ENCODE measurements around the gene MINDY4. TPM values are rescaled to one million over a fixed set of nuclear protein-coding genes. Genes with fewer than 3 reads are reported as not detected.

The MINDY4 gene
- polyA plus RNA-seq, 3 donors, result 0.15 to 0.17 TPM; not detected in 1

DNA sequence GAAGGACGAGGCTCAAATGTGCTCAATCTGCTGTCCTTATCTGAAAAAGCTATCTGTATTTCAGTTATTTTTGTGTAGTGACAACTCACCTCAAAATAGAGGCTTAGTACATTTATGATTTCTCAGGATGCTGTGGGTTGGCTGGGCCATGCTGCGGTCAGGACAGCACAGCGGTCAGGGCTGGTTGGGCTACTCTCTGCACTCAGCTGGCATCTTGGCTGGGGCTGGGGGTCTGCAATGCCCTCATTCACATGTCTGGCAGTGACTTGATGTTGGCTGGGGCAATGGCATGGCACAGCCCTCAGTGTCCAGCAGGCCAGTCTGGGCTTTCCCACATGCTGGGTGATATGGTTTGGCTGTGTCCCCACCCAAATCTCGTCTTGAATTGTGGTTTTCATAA lies 34.9 kb upstream of the MINDY4 start:
- peaks cover 0 to 16% (median 8%) of the 10 kb centered on the region in 7 donors for H3K9me3 Mint-ChIP-seq
- Histone ChIP-seq H3K4me3 (replicated peaks in 1 of 3; ENCODE audit: low read depth in 2 of 3, low read length in 3 of 3) (no peak overlapping the region), H3K9ac (ENCODE audit: insufficient read depth, low read length, poor library complexity, severe bottlenecking) (no peak overlapping the region), H2AFZ (ENCODE audit: insufficient read depth, low read depth, low read length, poor library complexity, severe bottlenecking) (no peak overlapping the region), H3K79me2 (ENCODE audit: insufficient read depth, low read length) (no peaks in the 10 kb centered on the region), H3K4me1 (ENCODE audit: control insufficient read depth in 1 of 2, insufficient read depth in 2 of 2, low read length in 2 of 2) (no peaks in the 10 kb centered on the region), H3K9me3 (replicated peaks in 1 of 2; ENCODE audit: control insufficient read depth in 1 of 2, insufficient read depth in 1 of 2, low read length in 2 of 2) (no peaks in the 10 kb centered on the region), H3K27me3 (ENCODE audit: control insufficient read depth in 2 of 2, insufficient read depth in 2 of 2, low read length in 2 of 2) (no peaks in the 10 kb centered on the region), H3K4me2 (replicated peaks; ENCODE audit: extremely low read depth, low read length, poor library complexity, severe bottlenecking) (no peak overlapping the region), H3K36me3 (replicated peaks in 1 of 2; ENCODE audit: control insufficient read depth in 1 of 2, insufficient read depth in 2 of 2, low read length in 2 of 2) (no peaks in the 10 kb centered on the region), H3K27ac (ENCODE audit: low read depth in 1 of 2, low read length in 2 of 2) (no peak overlapping the region), H4K20me1 (ENCODE audit: insufficient read depth, low read length) (no peaks in the 10 kb centered on the region)
- H3K4me3 Mint-ChIP-seq, result no peak overlapping the region
- intact Hi-C loops (cut with micrococcal nuclease), result no loop called here
- no peaks in the 10 kb centered on the region for H3K4me1 Mint-ChIP-seq
- 100% methylated on average over 3 of the region's 4 CpGs for WGBS (ENCODE audit: insufficient coverage)
- no peaks in the 10 kb centered on the region for H3K36me3 Mint-ChIP-seq
- TF ChIP-seq, protein P1, sequence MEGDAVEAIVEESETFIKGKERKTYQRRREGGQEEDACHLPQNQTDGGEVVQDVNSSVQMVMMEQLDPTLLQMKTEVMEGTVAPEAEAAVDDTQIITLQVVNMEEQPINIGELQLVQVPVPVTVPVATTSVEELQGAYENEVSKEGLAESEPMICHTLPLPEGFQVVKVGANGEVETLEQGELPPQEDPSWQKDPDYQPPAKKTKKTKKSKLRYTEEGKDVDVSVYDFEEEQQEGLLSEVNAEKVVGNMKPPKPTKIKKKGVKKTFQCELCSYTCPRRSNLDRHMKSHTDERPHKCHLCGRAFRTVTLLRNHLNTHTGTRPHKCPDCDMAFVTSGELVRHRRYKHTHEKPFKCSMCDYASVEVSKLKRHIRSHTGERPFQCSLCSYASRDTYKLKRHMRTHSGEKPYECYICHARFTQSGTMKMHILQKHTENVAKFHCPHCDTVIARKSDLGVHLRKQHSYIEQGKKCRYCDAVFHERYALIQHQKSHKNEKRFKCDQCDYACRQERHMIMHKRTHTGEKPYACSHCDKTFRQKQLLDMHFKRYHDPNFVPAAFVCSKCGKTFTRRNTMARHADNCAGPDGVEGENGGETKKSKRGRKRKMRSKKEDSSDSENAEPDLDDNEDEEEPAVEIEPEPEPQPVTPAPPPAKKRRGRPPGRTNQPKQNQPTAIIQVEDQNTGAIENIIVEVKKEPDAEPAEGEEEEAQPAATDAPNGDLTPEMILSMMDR (IDR thresholded peaks at IDR 0.05), result no peak
- DNase-seq, result no peak
- H3K27ac Mint-ChIP-seq, result no peak overlapping the region
- peaks cover 2 to 10% (median 4%) of the 10 kb centered on the region in 3 donors for H3K27me3 Mint-ChIP-seq (ENCODE audit: low read depth in 3 of 3)

DNA sequence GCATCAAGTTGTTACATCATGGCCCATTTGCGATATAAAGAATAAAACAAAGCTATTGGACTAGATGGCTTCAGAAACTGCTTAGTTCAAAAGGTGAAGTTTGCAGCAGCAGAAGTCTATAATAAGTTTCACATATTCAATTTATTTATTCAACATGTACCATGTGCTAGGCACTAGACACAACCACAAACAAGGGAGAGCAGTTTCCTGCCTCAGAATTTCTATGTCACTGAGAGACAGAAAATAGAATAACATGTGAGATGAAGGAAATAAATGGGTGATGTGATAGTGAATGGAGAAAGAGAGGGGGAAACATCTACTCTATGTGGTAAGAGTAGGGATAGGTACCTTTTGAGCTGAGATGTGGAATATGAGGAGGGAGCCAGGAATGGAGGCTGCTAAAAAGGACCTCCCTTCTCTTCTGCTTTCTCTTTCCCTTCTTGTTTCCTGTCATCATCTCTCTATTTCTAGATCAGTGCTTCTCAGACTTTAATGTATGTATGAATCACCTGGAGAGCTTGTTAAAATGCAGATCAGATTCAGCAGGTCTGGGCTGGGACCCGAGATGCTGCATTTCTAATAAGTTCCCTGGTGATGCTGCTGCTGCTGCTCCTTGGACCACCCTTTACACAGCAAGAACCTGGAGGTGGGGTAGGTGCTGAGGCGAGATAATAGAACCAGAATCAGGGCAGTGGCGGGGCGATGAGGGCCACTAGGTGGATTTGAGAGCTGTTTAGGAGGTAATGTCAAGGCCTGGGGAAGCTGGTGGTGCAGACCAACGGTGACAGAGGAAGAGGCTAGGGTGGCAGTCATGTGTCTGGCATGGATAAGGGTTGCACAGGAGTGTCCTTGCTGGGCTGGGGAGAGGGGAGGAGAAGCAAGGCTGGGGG lies 32.9 kb upstream of the MINDY4 start:
- Mint-ChIP-seq H3K27ac (peak overlapping the region in 1 of 7 donors; percentile 76), H3K36me3 (no peaks in the 10 kb centered on the region), H3K4me1 (no peaks in the 10 kb centered on the region), H3K9me3 (peaks cover 0 to 16% (median 8%) of the 10 kb centered on the region in 7 donors), H3K4me3 (no peak overlapping the region), H3K27me3 (ENCODE audit: low read depth in 3 of 3) (peaks cover 4 to 7% (median 4%) of the 10 kb centered on the region in 3 donors)
- DNase-seq, result no peak
- Histone ChIP-seq H3K36me3 (replicated peaks in 1 of 2; ENCODE audit: control insufficient read depth in 1 of 2, insufficient read depth in 2 of 2, low read length in 2 of 2) (no peaks in the 10 kb centered on the region), H3K4me2 (replicated peaks; ENCODE audit: extremely low read depth, low read length, poor library complexity, severe bottlenecking) (no peak overlapping the region), H3K9ac (ENCODE audit: insufficient read depth, low read length, poor library complexity, severe bottlenecking) (no peak overlapping the region), H3K79me2 (ENCODE audit: insufficient read depth, low read length) (no peaks in the 10 kb centered on the region), H3K9me3 (replicated peaks in 1 of 2; ENCODE audit: control insufficient read depth in 1 of 2, insufficient read depth in 1 of 2, low read length in 2 of 2) (no peaks in the 10 kb centered on the region), H2AFZ (ENCODE audit: insufficient read depth, low read depth, low read length, poor library complexity, severe bottlenecking) (no peak overlapping the region), H4K20me1 (ENCODE audit: insufficient read depth, low read length) (no peaks in the 10 kb centered on the region), H3K4me3 (replicated peaks in 1 of 3; ENCODE audit: low read depth in 2 of 3, low read length in 3 of 3) (no peak overlapping the region), H3K4me1 (ENCODE audit: control insufficient read depth in 1 of 2, insufficient read depth in 2 of 2, low read length in 2 of 2) (no peaks in the 10 kb centered on the region), H3K27ac (ENCODE audit: low read depth in 1 of 2, low read length in 2 of 2) (no peak overlapping the region), H3K27me3 (ENCODE audit: control insufficient read depth in 2 of 2, insufficient read depth in 2 of 2, low read length in 2 of 2) (no peaks in the 10 kb centered on the region)
- intact Hi-C loops (cut with micrococcal nuclease), result no loop called here
- 96% methylated on average over 4 of the region's 6 CpGs for WGBS (ENCODE audit: insufficient coverage)
- TF ChIP-seq, protein P1 (IDR thresholded peaks at IDR 0.05), result no peak
